Measurements from ENCODE around the gene DNAJC18. TPM values are rescaled to one million over a fixed set of nuclear protein-coding genes. Genes with fewer than 3 reads are reported as not detected.

Gene DNAJC18
- total and polyA plus RNA-seq, 2 of the 8 experiments (the other 6 are each of a cell fraction or from before 2014, with no cell fraction given): 7.8 to 29.2 TPM

DNA sequence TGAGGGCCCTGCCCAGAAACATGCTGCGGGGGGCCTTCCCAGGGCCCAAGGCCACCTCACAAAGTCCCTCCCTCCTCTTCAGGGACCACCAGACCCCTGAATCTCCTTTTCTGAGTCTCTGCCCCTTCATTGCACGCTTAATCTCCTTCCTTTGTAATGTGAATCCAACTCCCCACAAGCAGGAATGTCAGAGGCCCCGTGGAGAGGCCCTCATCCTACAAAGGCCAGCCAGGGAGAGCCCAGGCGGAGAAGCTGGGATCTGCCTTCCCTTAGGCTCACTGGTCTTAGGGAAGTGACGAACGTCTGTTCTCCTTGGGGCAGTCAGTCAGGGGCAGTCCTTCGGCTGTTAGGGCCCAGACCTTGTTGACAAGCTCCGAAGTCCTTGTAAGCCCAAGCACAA lies 33.8 kb upstream of the DNAJC18 start:
- Histone ChIP-seq H3K18ac (ENCODE audit: extremely low read depth, low read length) (peak overlapping the region; percentile 81; the same call in 1 of the 2 replicates), H3K4me3 (ENCODE audit: extremely low read depth in 1 of 4, insufficient read depth in 2 of 4, low read depth in 3 of 4, low read length in 4 of 4) (peak overlapping the region in 1 of 4 experiments; percentile 21; a peak in 1 of 8 replicates), H3K36me3 (ENCODE audit: control insufficient read depth in 2 of 4, insufficient read depth in 4 of 4, low read length in 3 of 4) (no peaks in the 10 kb centered on the region), H2BK20ac (ENCODE audit: low read length) (peak overlapping the region; percentile 96; the same call in 1 of the 2 replicates), H3K27ac (ENCODE audit: low read depth, low read length) (peak overlapping the region; percentile 34; the same call in 1 of the 2 replicates), H3K23ac (ENCODE audit: insufficient read length) (no peak overlapping the region), H3K9me3 (ENCODE audit: insufficient read depth in 2 of 2, low read depth in 1 of 2, low read length in 1 of 2) (no peaks in the 10 kb centered on the region), H3K4me2 (ENCODE audit: insufficient read depth in 1 of 2, low read depth in 2 of 2, low read length in 2 of 2) (peak overlapping the region; percentile 25 to 26; a peak in 3 of 4 replicates), H3K56ac (replicated peaks; ENCODE audit: insufficient read length, low read depth, low read length) (no peak overlapping the region), H2BK5ac (ENCODE audit: low read depth, low read length) (peak overlapping the region; percentile 90), H2BK12ac (ENCODE audit: low read depth, low read length) (peak overlapping the region; percentile 90; the same call in 1 of the 2 replicates), H3K79me1 (ENCODE audit: low read depth, low read length) (no peaks in the 10 kb centered on the region), H4K5ac (ENCODE audit: insufficient read length, low read depth, low read length) (no peak overlapping the region), H3K4ac (replicated peaks; ENCODE audit: insufficient read length, low read depth, low read length) (no peak overlapping the region), H4K20me1 (replicated peaks in 1 of 2; ENCODE audit: control insufficient read depth in 1 of 2, insufficient read depth in 2 of 2, low read length in 2 of 2) (no peaks in the 10 kb centered on the region), H2BK15ac (ENCODE audit: low read length) (no peak overlapping the region), H3K79me2 (ENCODE audit: control insufficient read depth in 1 of 2, insufficient read depth in 2 of 2, low read length in 2 of 2) (no peaks in the 10 kb centered on the region), H3K9ac (replicated peaks in 1 of 4; ENCODE audit: extremely low read depth in 1 of 4, low read depth in 3 of 4, low read length in 3 of 4) (no peak overlapping the region), H3K4me1 (replicated peaks in 1 of 4; ENCODE audit: control insufficient read depth in 3 of 4, insufficient read depth in 4 of 4, low read length in 3 of 4) (peaks cover 6 to 33% (median 14%) of the 10 kb centered on the region in 4 experiments), H2AK5ac (ENCODE audit: low read depth, low read length) (0 out of 2 replicates have a peak overlapping the region, but pooled peaks have one; percentile 76), H4K91ac (replicated peaks; ENCODE audit: insufficient read length, low read length) (peak overlapping the region; percentile 45), H3K27me3 (replicated peaks in 1 of 4; ENCODE audit: control insufficient read depth in 3 of 4, extremely low read depth in 1 of 4, insufficient read depth in 3 of 4, low read length in 3 of 4) (0 out of 7 replicates have a peak, but pooled peaks cover 0 to 2% (median 0%) of the 10 kb centered on the region in 4 experiments), H3K23me2 (ENCODE audit: low read depth, low read length) (no peaks in the 10 kb centered on the region), H3K14ac (ENCODE audit: insufficient read length) (no peak overlapping the region), H4K8ac (ENCODE audit: extremely low read depth, insufficient read depth, low read length) (peak overlapping the region; percentile 45; the same call in 1 of the 2 replicates), H2BK120ac (replicated peaks; ENCODE audit: low read depth, low read length) (peak overlapping the region; percentile 73), H2AFZ (ENCODE audit: low read length) (peak overlapping the region; percentile 25; the same call in 1 of the 2 replicates)
- 35% methylated on average over 8 of the region's 8 CpGs; no CpG with 5 or more reads in 1 of the 2 experiments for WGBS, 2 experiments (ENCODE audit: extremely low coverage in 1 of 2, insufficient coverage in 1 of 2, insufficient read length in 1 of 2, insufficient replicate concordance in 2 of 2, low coverage in 1 of 2, low lambda C conversion rate in 2 of 2, missing lambda C conversion rate in 1 of 2)
- ChIA-PET CTCF (ENCODE audit: partially characterized antibody) (interaction anchor here (0.7 to 2.3 kb wide), 7 partner anchors 9 to 292 kb away, joined by 3 to 9 read pairs (median 3); partner anchors contain the start of gene STING1), POLR2A (ENCODE audit: partially characterized antibody) (interaction anchor here (0.7 to 2.1 kb wide), 9 partner anchors 13 to 90 kb away, joined by 3 to 10 read pairs (median 4); partner anchors contain the start of genes DNAJC18 and UBE2D2)
- peak; percentile 38 to 64 for DNase-seq (ENCODE audit: low read depth in 1 of 2, low spot score in 2 of 2)
- FAIRE-seq: peak; percentile 83
- peak; percentile 83 for TF ChIP-seq TEAD4 (IDR thresholded peaks at IDR 0.05; ENCODE audit: low read depth, low read length)
- TF ChIP-seq HDAC2 (IDR thresholded peaks at IDR 0.05; ENCODE audit: borderline replicate concordance in 1 of 2, low read depth in 2 of 2, low read length in 2 of 2): 0 out of 4 replicates have a peak, but pooled peaks of 1 of the 2 experiments have one; percentile 44
- no peak for TF ChIP-seq SIX5 (IDR thresholded peaks at IDR 0.05; ENCODE audit: low read depth, low read length)
- 0 out of 2 replicates have a peak, but pooled peaks have one; percentile 18 for TF ChIP-seq TBP (IDR thresholded peaks at IDR 0.05; ENCODE audit: low read depth, low read length)
- no peak for TF ChIP-seq TCF12 (IDR thresholded peaks at IDR 0.05; ENCODE audit: low read depth, low read length)
- peak; percentile 59 for TF ChIP-seq NANOG (IDR thresholded peaks at IDR 0.05; ENCODE audit: insufficient read depth, low read depth, low read length, poor library complexity, severe bottlenecking)
- TF ChIP-seq POLR2AphosphoS5 (IDR thresholded peaks at IDR 0.05; ENCODE audit: low read depth, low read length): peak; percentile 22; the same call in 1 of the 2 replicates
- TF ChIP-seq, protein P1, sequence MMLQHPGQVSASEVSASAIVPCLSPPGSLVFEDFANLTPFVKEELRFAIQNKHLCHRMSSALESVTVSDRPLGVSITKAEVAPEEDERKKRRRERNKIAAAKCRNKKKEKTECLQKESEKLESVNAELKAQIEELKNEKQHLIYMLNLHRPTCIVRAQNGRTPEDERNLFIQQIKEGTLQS (IDR thresholded peaks at IDR 0.05; ENCODE audit: insufficient read depth, low read depth, low read length): no peak
- TF ChIP-seq POLR2A (IDR thresholded peaks at IDR 0.05; ENCODE audit: control extremely low read depth in 1 of 2, low read depth in 2 of 2, low read length in 2 of 2): peak in 1 of 2 experiments; percentile 44; a peak in 1 of 3 replicates
- TF ChIP-seq TAF1 (IDR thresholded peaks at IDR 0.05; ENCODE audit: low read depth, low read length): peak; percentile 34; the same call in 1 of the 2 replicates
- peak in 1 of 2 experiments; percentile 18; a peak in 1 of 4 replicates for TF ChIP-seq RAD21 (IDR thresholded peaks at IDR 0.05 in 1 of 2, conservative IDR thresholded peaks at IDR 0.05 in 1 of 2; ENCODE audit: low read depth in 2 of 2, low read length in 2 of 2)
